Tibial nerve (tissue), 3 donors: Measurements from ENCODE around the gene AKAP12.

Experiments
- CTCF ChIP-seq, 5 experiments: fragments of 200-600 bp in 3 of 5; fragments of 450-650 bp in 2 of 5; sonication (generic) in 3 of 5; IDR thresholded peaks; one replicate each; pipeline ENCODE4 v1.5.1; 2016 to 2019; ENCODE audit warnings: antibody characterized with exemption in 5 of 5, mild to moderate bottlenecking in 3 of 5, moderate library complexity in 2 of 5
- POLR2A ChIP-seq, 2 donors: fragments of 450-650 bp; IDR thresholded peaks; one replicate each; pipeline ENCODE4 v1.6.1; 2017; ENCODE audit warnings: antibody characterized with exemption in 2 of 2, mild to moderate bottlenecking in 2 of 2, moderate library complexity in 2 of 2

- TF ChIP-seq POLR2A (IDR thresholded peaks at IDR 0.05) (no peak), CTCF (IDR thresholded peaks at IDR 0.05) (no peak)
Observed at GRCh38 chr6:151297886-151298285, 58.1 kb downstream of the AKAP12 start.
